ENCODE data around the gene WDR83. TPM values are rescaled to one million over a fixed set of nuclear protein-coding genes. Genes with fewer than 3 reads are reported as not detected.
A peak's percentile ranks its signal among the peaks of the same experiment; 100 is the strongest.
"Not testable (repeated sequence)": the region's sequence is repeated elsewhere in the genome, so short reads cannot be mapped to it uniquely, and the experiment has no call there.

Gene WDR83
- total RNA-seq, 1 experiment from 2014 or later = 12.5 TPM

DNA sequence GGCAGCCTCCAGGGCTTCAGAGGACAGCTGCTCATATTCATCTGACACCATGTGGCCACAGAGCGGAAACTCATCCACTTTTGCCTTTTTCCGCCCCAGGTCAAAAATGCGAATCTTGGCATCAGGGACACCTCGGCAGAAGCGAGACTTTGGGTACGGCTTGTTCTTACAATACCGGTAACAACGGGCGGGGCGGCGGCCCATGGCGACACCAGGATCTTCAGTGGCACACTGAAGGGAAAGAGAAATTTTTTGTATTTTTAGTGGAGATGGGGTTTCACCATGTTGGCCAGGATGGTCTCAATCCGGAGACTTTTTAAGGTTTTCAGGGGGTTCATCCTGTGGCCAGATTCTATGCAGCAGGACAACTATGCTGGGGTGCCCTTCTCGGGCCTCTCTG, 22.9 kb upstream of the WDR83 start:
- not testable (repeated sequence) for DNase-seq

DNA sequence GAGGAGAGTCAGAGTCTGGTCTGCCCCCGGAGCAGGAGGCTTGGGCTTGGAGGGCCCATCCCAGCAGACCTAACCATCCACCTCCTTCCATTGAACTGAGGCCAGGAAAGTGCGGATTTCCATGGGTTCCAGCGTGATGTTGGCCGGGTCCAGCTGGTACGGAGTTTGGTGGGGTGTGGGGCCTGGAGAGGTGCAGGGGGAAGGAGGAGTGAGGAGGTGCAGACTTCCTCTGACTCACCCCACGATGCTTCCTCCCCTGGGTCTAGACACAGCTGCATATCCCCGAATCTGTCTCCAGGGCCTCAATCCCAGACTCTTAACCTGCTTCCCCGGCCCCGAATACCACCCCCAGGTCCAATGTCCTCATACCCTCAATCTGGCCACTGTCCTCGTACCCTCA, 20.1 kb upstream of the WDR83 start:
- H3K36me3 ChIP-seq (replicated peaks; ENCODE audit: control insufficient read depth, insufficient read depth, low read length) = no peaks in the 10 kb centered on the region
- H3K4me3 ChIP-seq (ENCODE audit: insufficient read depth, low read depth, low read length) = no peak overlapping the region
- DNase-seq = no peak
- H3K27me3 ChIP-seq (ENCODE audit: control insufficient read depth, insufficient read depth, low read length) = no peaks in the 10 kb centered on the region; the same call in 1 of the 2 replicates

More for the DNA sequence above, 22.9 kb upstream of the WDR83 start:
- not testable (repeated sequence) for H3K27me3 ChIP-seq (ENCODE audit: control insufficient read depth, insufficient read depth, low read length); H3K36me3 ChIP-seq (replicated peaks; ENCODE audit: control insufficient read depth, insufficient read depth, low read length); H3K4me3 ChIP-seq (ENCODE audit: insufficient read depth, low read depth, low read length)

DNA sequence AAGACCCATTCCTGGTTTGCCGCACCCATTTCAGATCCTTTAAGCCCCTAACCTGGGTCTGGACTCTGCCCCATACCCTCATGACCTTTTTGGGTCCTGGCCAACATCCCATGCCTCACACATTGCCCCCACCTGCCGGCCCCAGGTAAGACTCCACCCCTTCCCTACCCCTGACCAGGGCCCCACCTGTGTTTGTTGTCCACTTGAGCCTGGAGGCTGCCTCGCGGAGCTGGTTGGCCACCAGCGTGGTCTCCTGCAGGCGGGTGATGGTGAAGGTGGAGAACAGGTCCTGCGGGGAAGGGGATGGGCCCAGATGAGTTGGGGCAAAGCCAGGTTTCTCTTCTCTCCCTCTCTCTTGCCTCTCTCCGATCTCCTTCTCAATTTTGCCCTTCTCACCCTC, 19.6 kb upstream of the WDR83 start:
- no peaks in the 10 kb centered on the region for H3K36me3 ChIP-seq (replicated peaks; ENCODE audit: control insufficient read depth, insufficient read depth, low read length)
- DNase-seq = no peak
- H3K27me3 ChIP-seq (ENCODE audit: control insufficient read depth, insufficient read depth, low read length) = no peaks in the 10 kb centered on the region; the same call in 1 of the 2 replicates
- no peak overlapping the region for H3K4me3 ChIP-seq (ENCODE audit: insufficient read depth, low read depth, low read length)

DNA sequence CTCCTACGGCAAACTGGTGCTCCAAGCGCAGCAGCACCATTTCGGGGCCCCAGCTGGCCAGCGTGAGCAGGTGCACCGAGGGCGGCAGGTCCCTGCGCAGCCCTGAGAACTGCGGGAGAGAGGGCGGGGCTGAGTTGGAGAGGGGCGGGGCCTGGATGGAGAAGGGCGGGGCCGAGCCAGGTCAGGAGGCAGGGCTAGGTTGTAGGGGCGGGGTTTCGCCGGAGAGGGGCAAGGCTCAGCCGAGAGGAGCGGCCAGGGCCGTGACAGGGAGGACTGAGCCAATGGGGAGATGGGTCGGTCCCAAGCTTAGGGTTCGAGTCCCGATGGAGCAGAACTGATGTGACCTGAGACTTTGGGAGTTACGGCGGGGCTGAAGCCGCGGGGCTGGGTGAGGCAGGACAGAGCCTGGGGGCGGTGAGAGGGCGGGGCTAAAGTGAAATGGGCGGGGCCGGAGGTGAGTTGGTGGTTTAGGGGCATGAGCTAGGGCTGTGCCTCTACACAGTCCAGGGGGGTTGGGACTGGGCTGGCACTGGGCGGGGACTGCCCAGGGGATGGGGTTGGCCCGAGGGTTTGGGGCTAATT, 19.0 kb upstream of the WDR83 start:
- H3K36me3 ChIP-seq (replicated peaks; ENCODE audit: control insufficient read depth, insufficient read depth, low read length) = no peaks in the 10 kb centered on the region; the same call in 1 of the 2 replicates
- H3K4me3 ChIP-seq (ENCODE audit: insufficient read depth, low read depth, low read length) = peak overlapping the region; percentile 41
- H3K27me3 ChIP-seq (ENCODE audit: control insufficient read depth, insufficient read depth, low read length) = no peaks in the 10 kb centered on the region; the same call in 1 of the 2 replicates
- DNase-seq = peak; percentile 97

DNA sequence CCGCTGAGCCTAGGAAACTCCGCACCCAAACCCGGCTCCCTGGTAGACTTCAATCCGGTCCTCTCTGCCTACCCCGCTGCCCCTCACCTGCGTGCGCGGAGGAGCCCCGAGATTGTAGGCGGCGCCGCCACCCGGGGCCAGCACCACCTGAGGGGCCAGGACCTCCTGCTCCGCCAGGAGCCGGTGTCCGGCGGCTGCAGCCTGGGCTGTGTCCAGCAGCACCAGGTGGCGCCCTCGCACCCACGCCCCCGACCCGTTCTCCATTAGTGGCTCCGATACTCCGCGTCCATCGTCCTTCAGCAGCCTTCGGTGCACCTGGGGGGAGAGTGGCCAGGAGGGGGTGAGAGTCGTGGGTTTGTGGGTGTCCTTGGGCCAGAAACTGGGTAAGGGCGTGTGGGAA, 18.5 kb upstream of the WDR83 start:
- H3K27me3 ChIP-seq (ENCODE audit: control insufficient read depth, insufficient read depth, low read length) = no peaks in the 10 kb centered on the region; the same call in 1 of the 2 replicates
- peak overlapping the region; percentile 41 for H3K4me3 ChIP-seq (ENCODE audit: insufficient read depth, low read depth, low read length)
- H3K36me3 ChIP-seq (replicated peaks; ENCODE audit: control insufficient read depth, insufficient read depth, low read length) = no peaks in the 10 kb centered on the region; the same call in 1 of the 2 replicates
- peak; percentile 89 for DNase-seq

DNA sequence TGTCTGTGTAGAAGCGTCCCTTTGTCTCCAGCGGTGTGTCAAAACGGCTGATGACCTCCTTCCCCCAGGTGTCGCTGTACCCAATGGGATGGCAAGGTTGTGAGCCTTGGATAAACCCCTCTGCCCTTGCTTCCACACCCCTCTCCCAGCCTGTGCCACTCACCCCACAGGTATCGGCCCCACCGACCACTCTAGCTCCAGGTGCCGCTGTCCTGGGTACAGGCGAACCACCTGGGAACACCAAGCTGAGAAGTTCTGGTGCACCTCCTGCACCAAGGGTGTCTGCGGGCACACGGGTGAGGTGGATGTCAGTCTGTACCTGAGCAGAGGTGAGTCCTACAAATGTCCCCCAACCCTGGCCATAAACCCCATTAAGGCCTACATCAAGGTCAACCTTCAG, 16.7 kb upstream of the WDR83 start:
- peaks cover 1% of the 10 kb centered on the region for H3K36me3 ChIP-seq (replicated peaks; ENCODE audit: control insufficient read depth, insufficient read depth, low read length)
- no peaks in the 10 kb centered on the region; the same call in 1 of the 2 replicates for H3K27me3 ChIP-seq (ENCODE audit: control insufficient read depth, insufficient read depth, low read length)
- no peak overlapping the region for H3K4me3 ChIP-seq (ENCODE audit: insufficient read depth, low read depth, low read length)
- no peak for DNase-seq

DNA sequence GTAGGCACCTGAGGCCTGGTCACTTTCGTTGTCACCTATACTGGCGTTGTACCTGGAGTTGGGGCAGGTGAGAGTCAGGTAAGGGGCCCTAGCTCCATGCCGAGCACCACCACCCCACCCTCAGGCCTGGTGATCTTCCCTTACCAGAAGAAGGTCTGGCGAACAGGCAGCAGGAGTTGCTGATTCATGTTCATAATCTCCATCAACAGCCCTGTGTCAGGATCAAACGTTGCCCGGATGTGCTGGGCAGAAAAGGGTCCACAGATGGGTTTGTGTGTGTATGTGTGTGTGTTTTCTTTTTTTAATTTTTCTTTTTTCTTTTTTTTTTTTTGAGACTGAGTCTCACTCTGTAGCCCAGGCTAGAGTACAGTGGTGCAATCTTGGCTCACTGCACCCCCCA, 14.4 kb upstream of the WDR83 start:
- Histone ChIP-seq H3K27me3 (ENCODE audit: control insufficient read depth, insufficient read depth, low read length) (no peaks in the 10 kb centered on the region; the same call in 1 of the 2 replicates), H3K4me3 (ENCODE audit: insufficient read depth, low read depth, low read length) (no peak overlapping the region), H3K36me3 (replicated peaks; ENCODE audit: control insufficient read depth, insufficient read depth, low read length) (peaks cover 11% of the 10 kb centered on the region)
- DNase-seq = no peak

DNA sequence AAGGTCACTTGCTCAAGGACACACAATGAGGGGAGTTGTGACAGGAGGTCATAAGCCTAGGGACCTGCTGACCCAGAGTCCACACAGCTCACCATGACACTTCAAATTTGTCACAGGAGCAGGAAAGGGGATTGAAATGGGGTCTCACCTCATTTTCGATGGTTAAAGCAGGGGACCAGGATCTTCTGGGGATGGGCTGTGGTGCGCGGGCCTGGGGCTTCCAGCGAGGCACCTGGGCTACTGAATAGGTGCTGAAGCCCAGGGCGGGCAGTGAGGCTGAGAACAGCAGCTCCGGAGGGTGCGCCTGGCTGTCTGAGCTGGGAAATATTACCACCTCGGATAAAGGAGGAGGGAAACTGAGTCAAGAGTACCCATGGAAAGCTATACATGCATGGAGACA, 11.1 kb upstream of the WDR83 start:
- H3K27me3 ChIP-seq (ENCODE audit: control insufficient read depth, insufficient read depth, low read length) = no peaks in the 10 kb centered on the region
- no peak for DNase-seq
- no peak overlapping the region for H3K4me3 ChIP-seq (ENCODE audit: insufficient read depth, low read depth, low read length)
- H3K36me3 ChIP-seq (replicated peaks; ENCODE audit: control insufficient read depth, insufficient read depth, low read length) = peaks cover 11% of the 10 kb centered on the region

DNA sequence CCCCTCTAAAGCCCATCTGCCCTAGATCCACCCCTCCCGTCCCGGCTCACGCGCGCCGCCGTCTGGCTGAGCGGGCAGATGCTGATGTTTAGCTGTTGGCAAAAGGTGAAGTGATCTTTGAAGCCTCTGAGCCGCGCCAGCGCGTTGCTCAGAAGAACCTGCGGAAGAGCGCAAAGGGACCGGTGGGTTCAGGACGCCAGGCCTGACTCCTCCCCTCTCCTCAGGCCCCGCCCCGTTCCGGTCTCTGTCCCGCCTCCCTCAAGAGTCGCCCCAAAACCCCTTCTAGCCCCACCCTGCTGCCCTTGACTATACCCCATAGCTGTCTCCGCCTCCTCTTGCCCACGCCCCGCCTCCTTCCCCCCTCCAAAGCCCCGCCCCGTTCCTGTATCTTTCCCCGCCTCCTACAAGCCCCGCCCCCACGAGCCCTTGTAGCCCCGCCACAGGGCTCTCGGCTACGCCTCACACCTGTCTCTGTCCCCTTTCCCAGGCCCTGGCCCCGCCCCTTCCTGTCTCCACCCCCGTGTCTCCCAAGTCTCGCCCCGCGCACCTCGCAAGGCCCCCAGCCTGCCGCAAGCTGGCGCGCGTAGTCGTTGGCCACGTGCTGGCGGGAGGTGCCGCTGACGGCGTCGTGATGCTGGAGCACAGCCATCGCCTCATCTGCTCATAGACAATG, 9.6 kb upstream of the WDR83 start:
- no peaks in the 10 kb centered on the region for H3K27me3 ChIP-seq (ENCODE audit: control insufficient read depth, insufficient read depth, low read length)
- DNase-seq = peak; percentile 99
- peaks cover 17% of the 10 kb centered on the region for H3K36me3 ChIP-seq (replicated peaks; ENCODE audit: control insufficient read depth, insufficient read depth, low read length)
- peak overlapping the region; percentile 12 for H3K4me3 ChIP-seq (ENCODE audit: insufficient read depth, low read depth, low read length)

DNA sequence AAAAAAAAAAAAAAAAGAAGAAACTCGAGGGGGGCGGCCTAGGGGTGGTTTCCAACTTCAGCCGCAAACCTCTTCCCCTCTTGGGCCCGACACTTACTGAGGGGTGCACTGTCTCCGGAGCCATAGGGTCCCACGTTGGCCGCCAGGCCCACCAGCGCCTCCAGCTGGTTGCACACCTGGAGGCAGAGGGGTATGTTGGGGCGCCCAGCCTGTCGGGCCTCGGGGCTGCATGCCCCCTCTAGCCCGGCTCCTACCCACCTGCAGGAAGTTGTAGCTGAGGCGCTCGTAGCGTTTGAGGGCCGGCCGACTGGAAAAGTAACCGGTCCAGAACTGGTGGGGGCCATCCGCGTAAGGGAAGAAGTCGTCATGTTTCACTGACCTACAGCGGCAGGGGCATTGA, 8.6 kb upstream of the WDR83 start:
- Histone ChIP-seq H3K36me3 (replicated peaks; ENCODE audit: control insufficient read depth, insufficient read depth, low read length) (peaks cover 17% of the 10 kb centered on the region), H3K27me3 (ENCODE audit: control insufficient read depth, insufficient read depth, low read length) (no peaks in the 10 kb centered on the region), H3K4me3 (ENCODE audit: insufficient read depth, low read depth, low read length) (no peak overlapping the region)
- DNase-seq = no peak

DNA sequence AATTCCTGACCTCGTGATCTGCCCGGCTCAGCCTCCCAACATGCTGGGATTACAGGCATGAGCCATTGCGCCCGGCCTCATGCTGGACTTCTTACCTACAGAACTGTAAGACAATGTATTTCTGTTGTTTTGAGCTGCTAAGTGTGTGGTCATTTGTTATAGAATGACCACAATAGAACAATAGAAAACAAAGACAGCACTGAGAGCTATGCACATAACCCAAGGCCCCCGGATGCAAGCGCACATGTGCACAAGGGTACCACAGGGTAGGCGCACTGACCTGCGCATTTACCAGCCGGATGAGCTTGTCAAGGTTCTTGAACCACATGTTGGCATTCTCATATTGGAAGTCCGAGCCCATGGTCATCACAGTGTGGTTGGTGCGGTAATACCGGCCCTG, 5.6 kb upstream of the WDR83 start:
- Histone ChIP-seq H3K4me3 (ENCODE audit: insufficient read depth, low read depth, low read length) (no peak overlapping the region), H3K36me3 (replicated peaks; ENCODE audit: control insufficient read depth, insufficient read depth, low read length) (peaks cover 12% of the 10 kb centered on the region), H3K27me3 (ENCODE audit: control insufficient read depth, insufficient read depth, low read length) (no peaks in the 10 kb centered on the region)
- DNase-seq = no peak

DNA sequence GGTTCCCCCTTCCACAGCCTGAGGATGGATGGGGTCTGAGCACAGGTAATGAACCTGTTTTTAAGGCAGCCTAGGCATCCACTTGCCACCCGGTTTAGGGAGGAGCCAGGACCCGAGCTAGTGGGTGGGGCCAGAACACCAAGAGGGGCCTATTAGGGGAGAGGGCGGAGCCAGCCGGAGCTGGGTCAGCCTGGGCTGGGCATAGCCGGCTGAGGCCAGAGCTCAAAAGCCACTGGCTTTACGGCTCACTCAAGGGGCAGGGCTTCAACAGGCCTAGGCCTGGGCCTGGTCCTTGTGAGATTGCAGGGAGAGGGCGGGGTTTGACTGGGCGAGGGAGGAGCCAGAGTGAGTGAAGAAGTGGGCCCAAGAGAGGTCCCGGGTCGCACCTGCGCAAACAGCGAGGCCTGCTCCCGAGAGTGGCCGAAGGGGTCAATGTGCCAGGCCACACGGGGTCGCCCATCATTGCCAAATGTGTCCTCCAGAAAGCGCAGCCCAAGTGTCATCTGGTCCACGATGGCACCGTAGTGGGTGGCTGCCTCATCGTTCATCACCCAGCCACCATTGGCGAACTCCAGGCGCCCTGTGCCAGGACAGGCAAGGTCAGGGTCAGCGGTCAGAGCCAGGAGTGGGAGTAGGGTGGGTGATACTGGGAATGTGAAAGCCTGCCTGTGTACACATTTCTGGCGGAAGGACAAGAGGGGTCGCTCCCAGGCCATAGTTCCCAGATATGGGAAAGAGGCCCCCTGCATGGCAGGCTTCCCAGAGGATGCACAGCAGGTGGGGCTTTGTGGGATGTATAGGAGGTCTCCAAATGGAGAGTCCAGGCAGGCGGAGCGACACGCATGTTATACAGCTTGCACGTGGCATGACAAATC, 2.0 kb upstream of the WDR83 start:
- H3K4me3 ChIP-seq (ENCODE audit: insufficient read depth, low read depth, low read length) = no peak overlapping the region
- DNase-seq = peak; percentile 98
- H3K27me3 ChIP-seq (ENCODE audit: control insufficient read depth, insufficient read depth, low read length) = no peaks in the 10 kb centered on the region
- peaks cover 12% of the 10 kb centered on the region for H3K36me3 ChIP-seq (replicated peaks; ENCODE audit: control insufficient read depth, insufficient read depth, low read length)

DNA sequence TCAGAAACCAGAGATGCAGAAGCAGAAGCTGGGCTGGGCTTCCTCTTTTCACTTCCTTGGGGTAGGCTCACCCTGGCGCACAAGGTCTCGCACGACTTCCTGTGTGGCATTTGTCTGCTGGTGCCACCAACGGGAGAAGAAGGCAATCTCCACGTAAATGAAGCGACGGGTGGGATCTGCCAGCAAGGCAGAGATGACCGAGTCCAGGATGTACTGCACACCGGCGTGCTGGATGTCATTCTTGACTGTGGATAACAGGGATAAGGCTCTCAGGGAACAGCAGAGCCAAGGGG, 1.4 kb upstream of the WDR83 start:
- H3K4me3 ChIP-seq (ENCODE audit: insufficient read depth, low read depth, low read length) = no peak overlapping the region
- no peak for DNase-seq
- peaks cover 12% of the 10 kb centered on the region for H3K36me3 ChIP-seq (replicated peaks; ENCODE audit: control insufficient read depth, insufficient read depth, low read length)
- H3K27me3 ChIP-seq (ENCODE audit: control insufficient read depth, insufficient read depth, low read length) = no peaks in the 10 kb centered on the region

DNA sequence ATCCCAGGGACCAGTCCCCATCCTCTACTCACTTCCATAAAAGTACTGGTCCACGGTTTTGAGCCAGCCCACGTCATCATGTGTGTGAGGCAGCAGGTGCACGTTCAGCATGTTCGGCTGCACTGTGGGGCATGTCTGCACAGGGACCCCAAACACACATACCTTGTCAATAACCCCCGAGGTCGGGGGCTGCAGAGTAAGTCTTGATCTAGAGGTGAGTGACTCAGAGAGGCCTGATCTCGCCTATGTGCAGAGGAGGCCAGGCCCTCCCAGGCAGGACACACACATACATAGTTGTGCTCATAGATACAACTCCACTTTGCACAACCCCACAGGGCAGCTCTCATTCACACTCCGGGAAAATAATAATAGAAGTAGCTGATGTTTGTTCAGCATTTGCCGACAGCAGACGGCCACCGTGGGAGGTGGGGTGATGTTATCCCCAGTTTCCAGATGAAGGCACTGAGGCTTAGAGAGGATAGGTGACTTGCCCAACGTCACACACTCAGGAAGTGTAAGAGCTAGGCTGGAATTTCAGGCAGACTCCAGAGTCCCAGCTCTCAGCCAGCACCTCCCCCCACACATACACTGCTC, 839 bp upstream of the WDR83 start:
- H3K36me3 ChIP-seq (replicated peaks; ENCODE audit: control insufficient read depth, insufficient read depth, low read length) = peaks cover 12% of the 10 kb centered on the region
- no peak for DNase-seq
- peak overlapping the region; percentile 81 for H3K4me3 ChIP-seq (ENCODE audit: insufficient read depth, low read depth, low read length)
- no peaks in the 10 kb centered on the region for H3K27me3 ChIP-seq (ENCODE audit: control insufficient read depth, insufficient read depth, low read length)
